Measurements from ENCODE around the gene CDKL1.

DNA sequence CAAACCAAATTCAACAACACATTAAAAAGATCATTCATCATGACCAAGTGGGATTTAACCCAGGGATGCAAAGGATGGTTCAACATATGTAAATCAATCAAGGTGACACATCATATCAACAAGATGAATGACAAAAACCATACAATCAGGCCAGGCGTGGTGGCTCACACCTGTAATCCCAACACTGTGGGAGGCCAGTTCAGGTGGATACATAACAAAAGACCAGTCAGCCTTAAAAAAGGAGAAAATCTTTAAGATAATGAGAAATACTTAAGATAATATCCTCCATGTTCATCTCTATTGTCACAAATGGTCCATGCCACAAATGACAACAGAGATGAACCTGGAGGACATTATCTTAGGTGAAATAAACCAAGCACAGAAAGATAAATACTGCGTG lies 97.1 kb downstream of the CDKL1 start:
- TF ChIP-seq, protein P1, sequence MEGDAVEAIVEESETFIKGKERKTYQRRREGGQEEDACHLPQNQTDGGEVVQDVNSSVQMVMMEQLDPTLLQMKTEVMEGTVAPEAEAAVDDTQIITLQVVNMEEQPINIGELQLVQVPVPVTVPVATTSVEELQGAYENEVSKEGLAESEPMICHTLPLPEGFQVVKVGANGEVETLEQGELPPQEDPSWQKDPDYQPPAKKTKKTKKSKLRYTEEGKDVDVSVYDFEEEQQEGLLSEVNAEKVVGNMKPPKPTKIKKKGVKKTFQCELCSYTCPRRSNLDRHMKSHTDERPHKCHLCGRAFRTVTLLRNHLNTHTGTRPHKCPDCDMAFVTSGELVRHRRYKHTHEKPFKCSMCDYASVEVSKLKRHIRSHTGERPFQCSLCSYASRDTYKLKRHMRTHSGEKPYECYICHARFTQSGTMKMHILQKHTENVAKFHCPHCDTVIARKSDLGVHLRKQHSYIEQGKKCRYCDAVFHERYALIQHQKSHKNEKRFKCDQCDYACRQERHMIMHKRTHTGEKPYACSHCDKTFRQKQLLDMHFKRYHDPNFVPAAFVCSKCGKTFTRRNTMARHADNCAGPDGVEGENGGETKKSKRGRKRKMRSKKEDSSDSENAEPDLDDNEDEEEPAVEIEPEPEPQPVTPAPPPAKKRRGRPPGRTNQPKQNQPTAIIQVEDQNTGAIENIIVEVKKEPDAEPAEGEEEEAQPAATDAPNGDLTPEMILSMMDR (IDR thresholded peaks at IDR 0.05; ENCODE audit: extremely low read depth in 1 of 2, insufficient read depth in 1 of 2, low read depth in 1 of 2, low read length in 2 of 2) = no peak
- TF ChIP-seq EZH2 (IDR thresholded peaks at IDR 0.05; ENCODE audit: borderline replicate concordance, low read depth, low read length, severe bottlenecking) (no peak), POLR2A (IDR thresholded peaks at IDR 0.05; ENCODE audit: low read depth, low read length) (no peak), POLR2AphosphoS5 (IDR thresholded peaks at IDR 0.05; ENCODE audit: insufficient read depth, low read depth, low read length) (no peak), FOS (IDR thresholded peaks at IDR 0.05; ENCODE audit: borderline replicate concordance, insufficient read depth, low read length) (no peak), MYC (IDR thresholded peaks at IDR 0.05; ENCODE audit: low read depth, low read length) (no peak)

Data from endothelial cell of umbilical vein (primary cell).